Measurements from ENCODE around the gene LIN7B.

DNA sequence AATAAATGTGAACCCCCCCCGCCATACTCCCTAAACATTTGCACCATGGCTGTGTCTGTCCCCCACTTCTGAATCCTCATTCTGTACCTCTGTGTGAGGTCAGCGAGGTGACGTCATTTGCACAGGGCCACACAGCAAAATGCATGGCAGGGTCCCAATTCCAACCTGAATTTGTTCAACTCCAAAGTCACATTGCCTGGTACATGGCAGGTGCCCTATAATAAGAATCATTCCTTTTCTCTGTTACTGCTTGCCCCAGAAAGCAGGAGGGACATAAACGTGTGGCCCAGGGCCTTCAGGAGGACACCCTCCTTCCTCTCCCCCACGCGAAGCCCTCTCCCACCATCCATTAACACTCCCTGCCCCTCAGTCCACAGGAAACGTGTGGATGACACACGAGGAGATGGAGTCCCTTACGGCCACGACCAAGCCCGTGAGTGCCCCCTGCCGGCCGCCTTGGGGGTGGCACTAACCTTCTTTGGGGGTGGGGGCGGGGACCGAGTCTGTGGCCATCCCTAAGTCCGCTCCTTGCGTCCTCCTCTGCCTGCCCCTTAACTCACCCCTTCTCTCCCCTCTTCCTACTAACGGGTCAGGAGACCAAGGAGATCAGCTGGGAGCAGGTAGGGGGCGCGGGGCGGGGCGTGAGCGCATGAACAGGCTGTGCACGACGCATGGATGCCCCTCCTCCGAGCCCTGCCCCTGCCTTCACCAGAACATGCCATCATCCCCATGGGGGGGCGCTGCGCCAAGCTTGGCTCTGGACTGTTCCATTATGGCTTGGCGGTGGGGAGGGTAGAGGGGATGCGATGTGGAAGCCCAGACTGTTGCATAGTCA, 31.6 kb downstream of the LIN7B start:
- TF ChIP-seq, protein P1, sequence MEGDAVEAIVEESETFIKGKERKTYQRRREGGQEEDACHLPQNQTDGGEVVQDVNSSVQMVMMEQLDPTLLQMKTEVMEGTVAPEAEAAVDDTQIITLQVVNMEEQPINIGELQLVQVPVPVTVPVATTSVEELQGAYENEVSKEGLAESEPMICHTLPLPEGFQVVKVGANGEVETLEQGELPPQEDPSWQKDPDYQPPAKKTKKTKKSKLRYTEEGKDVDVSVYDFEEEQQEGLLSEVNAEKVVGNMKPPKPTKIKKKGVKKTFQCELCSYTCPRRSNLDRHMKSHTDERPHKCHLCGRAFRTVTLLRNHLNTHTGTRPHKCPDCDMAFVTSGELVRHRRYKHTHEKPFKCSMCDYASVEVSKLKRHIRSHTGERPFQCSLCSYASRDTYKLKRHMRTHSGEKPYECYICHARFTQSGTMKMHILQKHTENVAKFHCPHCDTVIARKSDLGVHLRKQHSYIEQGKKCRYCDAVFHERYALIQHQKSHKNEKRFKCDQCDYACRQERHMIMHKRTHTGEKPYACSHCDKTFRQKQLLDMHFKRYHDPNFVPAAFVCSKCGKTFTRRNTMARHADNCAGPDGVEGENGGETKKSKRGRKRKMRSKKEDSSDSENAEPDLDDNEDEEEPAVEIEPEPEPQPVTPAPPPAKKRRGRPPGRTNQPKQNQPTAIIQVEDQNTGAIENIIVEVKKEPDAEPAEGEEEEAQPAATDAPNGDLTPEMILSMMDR (IDR thresholded peaks at IDR 0.05): peak in 3 of 4 experiments; percentile 74 to 97 (median 75)
- no peak for TF ChIP-seq POLR2A (IDR thresholded peaks at IDR 0.05)
- TF ChIP-seq EP300 (IDR thresholded peaks at IDR 0.05): no peak

Data from gastroesophageal sphincter (tissue), 3 donors.